ENCODE measurements around the gene COL6A3.
"Not testable (repeated sequence)": the region's sequence is repeated elsewhere in the genome, so short reads cannot be mapped to it uniquely, and the experiment has no call there.

The COL6A3 gene

DNA sequence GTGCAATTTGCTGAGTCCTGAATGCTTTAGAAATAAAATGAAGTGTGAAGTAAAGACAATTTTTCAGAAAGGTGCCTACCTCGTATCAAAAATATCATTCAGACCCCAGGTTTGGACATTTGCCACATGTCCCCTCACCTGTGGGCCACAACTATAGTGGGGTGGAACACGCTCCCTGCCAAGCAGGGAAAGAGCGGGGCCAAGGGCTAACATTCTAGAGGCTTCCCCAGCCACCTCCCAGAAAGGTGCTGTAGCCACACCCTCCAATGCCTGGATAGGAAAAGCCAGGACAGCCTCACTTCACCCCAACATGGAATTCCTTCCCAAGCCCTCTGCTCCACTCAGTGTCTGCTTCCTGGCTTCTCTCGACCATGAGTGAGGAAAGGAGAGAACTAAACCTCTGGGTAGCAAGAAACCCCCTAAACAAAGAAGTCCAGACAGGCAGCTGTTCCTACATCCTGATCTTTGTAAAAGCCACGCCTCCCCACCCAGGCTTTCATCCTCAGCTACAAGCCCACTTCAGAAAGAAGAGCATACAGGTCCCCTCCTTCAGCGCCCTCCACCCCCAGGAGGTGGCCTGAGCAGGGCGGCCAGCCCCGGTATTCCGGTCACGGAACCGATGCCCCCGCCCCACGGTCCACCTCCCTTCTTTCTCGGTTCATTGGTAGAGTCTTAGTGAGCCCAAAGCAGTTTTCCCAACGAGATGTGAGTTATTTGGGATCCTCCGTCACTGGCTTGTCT is 2.1 kb downstream of the COL6A3 start:
- Histone ChIP-seq H3K4me1 (ENCODE audit: insufficient read depth, poor library complexity, severe bottlenecking) (no peaks in the 10 kb centered on the region), H3K9me3 (ENCODE audit: severe bottlenecking) (no peaks in the 10 kb centered on the region), H3K36me3 (ENCODE audit: low read depth) (no peaks in the 10 kb centered on the region), H3K27ac (ENCODE audit: poor library complexity, severe bottlenecking) (no peak overlapping the region), H3K27me3 (ENCODE audit: insufficient read depth, poor library complexity, severe bottlenecking) (no peaks in the 10 kb centered on the region), H3K4me3 (ENCODE audit: severe bottlenecking) (no peak overlapping the region)
- DNase-seq (ENCODE audit: low spot score) (no peak), ATAC-seq (ENCODE audit: low read depth) (no peak)
- TF ChIP-seq, protein P1, sequence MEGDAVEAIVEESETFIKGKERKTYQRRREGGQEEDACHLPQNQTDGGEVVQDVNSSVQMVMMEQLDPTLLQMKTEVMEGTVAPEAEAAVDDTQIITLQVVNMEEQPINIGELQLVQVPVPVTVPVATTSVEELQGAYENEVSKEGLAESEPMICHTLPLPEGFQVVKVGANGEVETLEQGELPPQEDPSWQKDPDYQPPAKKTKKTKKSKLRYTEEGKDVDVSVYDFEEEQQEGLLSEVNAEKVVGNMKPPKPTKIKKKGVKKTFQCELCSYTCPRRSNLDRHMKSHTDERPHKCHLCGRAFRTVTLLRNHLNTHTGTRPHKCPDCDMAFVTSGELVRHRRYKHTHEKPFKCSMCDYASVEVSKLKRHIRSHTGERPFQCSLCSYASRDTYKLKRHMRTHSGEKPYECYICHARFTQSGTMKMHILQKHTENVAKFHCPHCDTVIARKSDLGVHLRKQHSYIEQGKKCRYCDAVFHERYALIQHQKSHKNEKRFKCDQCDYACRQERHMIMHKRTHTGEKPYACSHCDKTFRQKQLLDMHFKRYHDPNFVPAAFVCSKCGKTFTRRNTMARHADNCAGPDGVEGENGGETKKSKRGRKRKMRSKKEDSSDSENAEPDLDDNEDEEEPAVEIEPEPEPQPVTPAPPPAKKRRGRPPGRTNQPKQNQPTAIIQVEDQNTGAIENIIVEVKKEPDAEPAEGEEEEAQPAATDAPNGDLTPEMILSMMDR (IDR thresholded peaks at IDR 0.05; ENCODE audit: poor library complexity, severe bottlenecking) = no peak

DNA sequence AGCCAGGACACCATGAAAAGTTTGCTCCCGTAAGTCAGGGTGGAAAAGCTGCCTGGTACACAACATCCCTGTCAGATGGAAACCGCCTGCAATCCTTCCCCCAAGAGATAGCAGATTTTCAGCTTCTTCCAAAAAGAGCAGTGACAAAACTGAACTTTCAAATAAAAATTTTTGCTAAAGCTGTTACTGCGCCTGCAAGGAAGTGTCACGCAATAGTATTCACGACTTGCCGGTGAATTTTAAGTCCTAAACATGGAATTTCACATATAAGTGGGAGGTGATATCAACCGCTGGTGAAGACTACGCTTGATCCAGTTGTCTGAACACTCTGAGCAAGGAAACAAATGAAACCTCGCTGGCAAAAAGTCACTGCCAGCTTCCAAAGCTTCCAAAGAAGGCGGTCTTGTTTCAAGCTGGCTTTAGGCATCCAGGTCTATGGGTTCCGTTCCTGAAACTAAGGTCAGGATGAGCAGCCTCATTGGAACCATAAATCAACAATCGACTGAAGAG is 2.8 kb downstream of the COL6A3 start:
- Histone ChIP-seq H3K36me3 (ENCODE audit: low read depth) (no peaks in the 10 kb centered on the region), H3K27me3 (ENCODE audit: insufficient read depth, poor library complexity, severe bottlenecking) (no peaks in the 10 kb centered on the region), H3K9me3 (ENCODE audit: severe bottlenecking) (no peaks in the 10 kb centered on the region), H3K4me1 (ENCODE audit: insufficient read depth, poor library complexity, severe bottlenecking) (no peaks in the 10 kb centered on the region), H3K4me3 (ENCODE audit: severe bottlenecking) (no peak overlapping the region), H3K27ac (ENCODE audit: poor library complexity, severe bottlenecking) (no peak overlapping the region)
- DNase-seq (ENCODE audit: low spot score) (no peak), ATAC-seq (ENCODE audit: low read depth) (no peak)
- TF ChIP-seq, protein P1 (IDR thresholded peaks at IDR 0.05; ENCODE audit: poor library complexity, severe bottlenecking) = no peak

DNA sequence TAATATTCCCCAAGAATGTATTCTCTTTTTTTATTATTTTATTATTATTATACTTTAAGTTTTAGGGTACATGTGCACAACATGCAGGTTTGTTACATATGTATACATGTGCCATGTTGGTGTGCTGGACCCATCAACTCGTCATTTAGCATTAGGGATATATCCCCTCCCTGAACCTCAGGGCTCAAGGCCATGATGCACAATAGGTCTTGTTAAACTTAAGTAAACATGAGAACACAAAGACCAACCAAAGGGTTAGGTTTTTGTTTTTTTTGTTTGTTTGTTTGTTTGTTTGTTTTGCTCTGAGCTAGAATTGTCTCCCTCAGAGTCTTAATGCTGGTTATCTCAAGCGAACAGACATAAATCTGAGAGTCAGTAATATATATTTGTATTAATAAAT is 4.7 kb downstream of the COL6A3 start:
- not testable (repeated sequence) for ATAC-seq (ENCODE audit: low read depth); H3K36me3 ChIP-seq (ENCODE audit: low read depth); H3K4me1 ChIP-seq (ENCODE audit: insufficient read depth, poor library complexity, severe bottlenecking); H3K27me3 ChIP-seq (ENCODE audit: insufficient read depth, poor library complexity, severe bottlenecking); H3K27ac ChIP-seq (ENCODE audit: poor library complexity, severe bottlenecking); H3K9me3 ChIP-seq (ENCODE audit: severe bottlenecking); DNase-seq (ENCODE audit: low spot score); H3K4me3 ChIP-seq (ENCODE audit: severe bottlenecking)

DNA sequence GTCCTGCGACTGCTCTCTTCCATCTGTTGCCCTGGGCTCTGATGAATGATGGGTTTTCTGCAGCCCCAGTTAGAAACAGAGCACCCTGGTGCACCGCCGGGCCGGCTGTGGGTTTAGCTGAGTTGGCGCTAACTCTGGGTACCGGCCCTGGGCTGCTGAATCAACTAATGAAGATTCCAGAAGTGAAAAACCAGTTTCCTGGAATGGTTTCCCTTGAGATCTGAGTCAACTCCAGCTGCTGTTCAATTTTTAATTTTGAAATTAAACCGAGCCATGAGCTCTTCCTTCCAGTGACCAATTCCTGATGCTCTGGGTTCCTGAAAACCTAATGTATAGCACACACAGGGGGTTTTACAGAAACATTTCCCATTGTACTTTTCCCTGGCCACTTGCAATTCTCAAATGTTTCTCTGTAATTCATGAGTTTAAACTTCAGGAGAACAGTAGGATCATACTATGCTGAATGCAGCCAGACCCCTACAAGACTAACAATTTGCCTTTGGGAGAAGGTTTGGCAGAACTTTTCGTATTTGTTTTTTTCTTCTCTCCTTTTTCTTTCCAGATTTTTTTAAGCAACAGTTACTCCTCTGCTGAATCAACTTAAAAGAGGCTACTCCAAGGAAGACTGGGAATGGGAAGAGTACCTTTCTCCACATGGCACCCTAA is 5.5 kb downstream of the COL6A3 start:
- no peaks in the 10 kb centered on the region for H3K4me1 ChIP-seq (ENCODE audit: insufficient read depth, poor library complexity, severe bottlenecking)
- no peak overlapping the region for H3K27ac ChIP-seq (ENCODE audit: poor library complexity, severe bottlenecking)
- no peaks in the 10 kb centered on the region for H3K36me3 ChIP-seq (ENCODE audit: low read depth)
- TF ChIP-seq, protein P1 (IDR thresholded peaks at IDR 0.05; ENCODE audit: poor library complexity, severe bottlenecking) = no peak
- no peaks in the 10 kb centered on the region for H3K27me3 ChIP-seq (ENCODE audit: insufficient read depth, poor library complexity, severe bottlenecking)
- no peaks in the 10 kb centered on the region for H3K9me3 ChIP-seq (ENCODE audit: severe bottlenecking)
- H3K4me3 ChIP-seq (ENCODE audit: severe bottlenecking) = no peak overlapping the region
- DNase-seq (ENCODE audit: low spot score) (no peak), ATAC-seq (ENCODE audit: low read depth) (no peak)

DNA sequence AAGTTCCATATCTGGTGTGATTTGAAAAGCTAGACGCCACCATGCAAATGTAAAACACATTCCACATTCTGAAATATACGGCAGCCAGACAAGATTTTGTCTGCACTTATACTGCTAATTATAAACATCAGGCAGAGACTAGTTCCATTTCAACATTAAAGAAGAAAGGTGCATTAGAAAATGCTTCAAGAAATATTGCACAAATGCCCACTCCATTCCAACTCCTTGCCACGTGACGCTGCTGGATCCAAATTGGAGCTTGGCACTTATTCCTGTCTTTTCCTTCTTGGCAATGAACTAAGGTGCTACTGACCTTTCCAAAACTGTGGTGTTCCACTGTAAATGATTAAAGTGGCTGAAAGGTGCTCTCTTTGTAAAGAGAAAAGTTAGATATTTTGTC is 6.3 kb downstream of the COL6A3 start:
- no peaks in the 10 kb centered on the region for H3K36me3 ChIP-seq (ENCODE audit: low read depth)
- ATAC-seq (ENCODE audit: low read depth) (no peak), DNase-seq (ENCODE audit: low spot score) (no peak)
- H3K27ac ChIP-seq (ENCODE audit: poor library complexity, severe bottlenecking) = no peak overlapping the region
- no peaks in the 10 kb centered on the region for H3K9me3 ChIP-seq (ENCODE audit: severe bottlenecking)
- TF ChIP-seq, protein P1 (IDR thresholded peaks at IDR 0.05; ENCODE audit: poor library complexity, severe bottlenecking) = no peak
- H3K4me1 ChIP-seq (ENCODE audit: insufficient read depth, poor library complexity, severe bottlenecking) = no peaks in the 10 kb centered on the region
- no peaks in the 10 kb centered on the region for H3K27me3 ChIP-seq (ENCODE audit: insufficient read depth, poor library complexity, severe bottlenecking)
- H3K4me3 ChIP-seq (ENCODE audit: severe bottlenecking) = no peak overlapping the region
